Mammary epithelial cell (primary cell): Measurements from ENCODE around the gene ZNF575.
A peak's percentile ranks its signal among the peaks of the same experiment; 100 is the strongest.

Source experiments
- CTCF ChIP-seq, 2 donors: IDR thresholded peaks in 1 of 2; conservative IDR thresholded peaks in 1 of 2; 2 replicates each; pipeline ENCODE4 v1.5.1; 2011 to 2012; ENCODE audit warnings: inconsistent platforms in 2 of 2, low read length in 2 of 2, mild to moderate bottlenecking in 2 of 2, control low read depth in 1 of 2, low read depth in 1 of 2; ENCODE audit not compliant: insufficient read depth in 1 of 2; ENCODE audit errors: extremely low read depth in 1 of 2
- EZH2 ChIP-seq: IDR thresholded peaks from 2 replicates; pipeline ENCODE4 v1.6.1; 2012; ENCODE audit warnings: low read length, inconsistent platforms, borderline replicate concordance

GRCh38 chr19:43555185-43555770 lies 22.3 kb downstream of the ZNF575 start:
- no peak for TF ChIP-seq EZH2
- TF ChIP-seq CTCF (conservative IDR thresholded peaks at IDR 0.05 in 1 of 2, IDR thresholded peaks at IDR 0.05 in 1 of 2; ENCODE audit: extremely low read depth in 1 of 2, insufficient read depth in 1 of 2, low read depth in 1 of 2, low read length in 2 of 2): peak; percentile 84 to 95
